Pancreas (tissue), 10 donors: ENCODE measurements around the gene AHRR. TPM values are rescaled to one million over a fixed set of nuclear protein-coding genes. Genes with fewer than 3 reads are reported as not detected.
"Not testable (repeated sequence)": the region's sequence is repeated elsewhere in the genome, so short reads cannot be mapped to it uniquely, and the experiment has no call there.

ENCODE experiments used
- ATAC-seq, 4 donors: fragments of 200-7000 bp; cut with Tn5 transposase; one replicate each; pipeline versions ENCODE4 v1.8.0 to v1.9.1; 2020; ENCODE audit warnings: mild to moderate bottlenecking in 4 of 4, moderate library complexity in 4 of 4
- DNase-seq, 6 donors: peaks; one replicate each; pipeline ENCODE4 v3.0.0-alpha.2; 2020
- FAIRE-seq: peaks from 2 replicates; lab custom pipeline; 2012; peaks lifted over from hg19 to GRCh38; lab: Jason Lieb, UNC
- H3K27ac ChIP-seq, 4 donors: fragments of 200-600 bp; sonication (generic); 1 replicate in 3 of 4; 2 replicates in 1 of 4; pipeline versions ENCODE4 v1.5.0 to v1.8.0; 2020
- H3K27me3 ChIP-seq, 4 donors: fragments of 200-600 bp; one replicate each; pipeline ENCODE4 v1.8.0; 2021
- H3K36me3 ChIP-seq, 3 donors: fragments of 200-600 bp; sonication (generic) in 1 of 3; one replicate each; pipeline versions ENCODE4 v1.5.0 to v1.8.0; 2020 to 2021
- H3K4me1 ChIP-seq, 3 donors: fragments of 200-600 bp; one replicate each; pipeline ENCODE4 v1.8.0; 2021
- H3K4me3 ChIP-seq, 4 donors: fragments of 200-600 bp; sonication (generic) in 2 of 4; one replicate each; pipeline versions ENCODE4 v1.5.0 to v1.8.0; 2020 to 2021
- H3K9me3 ChIP-seq, 4 donors: fragments of 200-600 bp; one replicate each; pipeline ENCODE4 v1.8.0; 2021
- CTCF ChIP-seq, 4 donors: fragments of 200-600 bp; sonication (generic) in 3 of 4; IDR thresholded peaks; one replicate each; pipeline versions ENCODE4 v1.5.0 to v1.8.0; 2021; ENCODE audit warnings: antibody characterized with exemption in 4 of 4
- WGBS, 2 donors: extraction: QIAGEN DNeasy Blood & Tissue Kit; methylation state at CpG; one replicate each; pipeline ENCODE4 v1.1.7; 2013; 5-methylcytosine and 5-hydroxymethylcytosine counted together
- intact Hi-C, 3 donors: fragments of 100-400 bp; cut with DNase I; formaldehyde crosslinking; loops; one replicate each; pipeline versions ENCODE4 v1.11.1 to v1.14.2; 2022
- polyA plus RNA-seq, 2 donors: library from polyadenylated mRNA; stranded (reverse); fragments of 200-250 nt; gene quantifications; one replicate each; pipeline ENCODE4 v1.2.3, GENCODE V29; 2013
- total RNA-seq, 6 donors: library from RNA; stranded (reverse); fragmentation: NEBNext Ultra II Directional in 4 of 6; extraction: Animal tissue kit (Norgen Biotek cat#: 25700) in 4 of 6; gene quantifications; one replicate each; pipeline versions ENCODE4 v1.2.1 to v1.2.4, GENCODE V29; 2021 to 2023
- donor health status: healthy with polysubstance abuse.
- donor health status: DM: no; HTN: no; CAD: no; lungs with moderate emphysema.
- donor health status: DM: no; HTN: no; CAD: no.
- donor health status: control.
- donor health status: control.
- donor health status: Bipolar disorder and iron deficiency.
- donor health status: DM: yes; HTN: yes; CAD: no.
- donor health status: DM: no; HTN: no; CAD: no.
- donor health status: DM: no; HTN: no; CAD: no.
- donor health status: DM: yes; HTN: yes; CAD: no.

AHRR gene
- total and polyA plus RNA-seq, 8 donors: 0.34 to 1.7 (median 0.69) TPM

- DNase-seq (peak in 2 of 6 donors; percentile 19 to 45), ATAC-seq (no peak), FAIRE-seq (no peak)
- Histone ChIP-seq H3K4me1 (no peaks in the 10 kb centered on the region), H3K27ac (no peak overlapping the region), H3K27me3 (no peaks in the 10 kb centered on the region), H3K36me3 (no peaks in the 10 kb centered on the region), H3K4me3 (no peak overlapping the region), H3K9me3 (no peaks in the 10 kb centered on the region)
- no peak for TF ChIP-seq CTCF (IDR thresholded peaks at IDR 0.05)
- WGBS, 2 donors: 52 to 62% methylated on average over 29 of the region's 29 CpGs
- intact Hi-C loops: no loop called here
Observed at GRCh38 chr5:485113-485945, 163.8 kb downstream of the AHRR start.

DNA sequence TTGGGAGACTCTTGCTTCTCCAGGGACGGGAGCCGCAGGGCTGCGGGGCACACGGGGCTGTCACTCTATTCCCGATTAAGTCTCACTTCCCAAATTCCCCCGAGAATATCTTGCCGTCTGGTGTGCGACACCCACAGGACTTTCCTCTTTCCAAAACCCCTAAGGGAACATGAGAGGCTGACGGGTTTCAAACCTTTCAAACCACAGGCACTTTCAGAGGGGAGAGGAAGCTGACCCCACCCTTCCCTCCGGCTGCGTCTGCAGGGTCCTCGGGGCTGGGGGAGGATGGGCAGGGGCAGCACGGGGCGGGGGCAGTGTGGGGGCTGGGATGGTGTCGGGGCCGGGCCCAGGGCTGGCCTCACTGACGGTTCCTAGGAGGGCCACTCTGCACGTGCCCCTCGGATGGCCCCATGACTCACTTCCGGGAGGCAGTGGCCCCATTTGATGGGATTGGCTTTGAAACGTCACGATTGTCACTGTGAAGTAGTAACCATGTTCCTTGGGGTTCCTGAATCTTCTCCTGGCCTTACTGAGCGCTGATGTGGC, 164.5 kb downstream of the AHRR start:
- intact Hi-C loops: no loop called here
- Histone ChIP-seq H3K27me3 (no peaks in the 10 kb centered on the region), H3K36me3 (no peaks in the 10 kb centered on the region), H3K9me3 (no peaks in the 10 kb centered on the region), H3K27ac (no peak overlapping the region), H3K4me3 (no peak overlapping the region), H3K4me1 (no peaks in the 10 kb centered on the region)
- TF ChIP-seq CTCF (IDR thresholded peaks at IDR 0.05): no peak
- 41 to 48% methylated on average over 23 of the region's 23 CpGs for WGBS, 2 donors
- ATAC-seq: no peak
- DNase-seq: peak in 2 of 6 donors; percentile 6 to 30
- FAIRE-seq: no peak

DNA sequence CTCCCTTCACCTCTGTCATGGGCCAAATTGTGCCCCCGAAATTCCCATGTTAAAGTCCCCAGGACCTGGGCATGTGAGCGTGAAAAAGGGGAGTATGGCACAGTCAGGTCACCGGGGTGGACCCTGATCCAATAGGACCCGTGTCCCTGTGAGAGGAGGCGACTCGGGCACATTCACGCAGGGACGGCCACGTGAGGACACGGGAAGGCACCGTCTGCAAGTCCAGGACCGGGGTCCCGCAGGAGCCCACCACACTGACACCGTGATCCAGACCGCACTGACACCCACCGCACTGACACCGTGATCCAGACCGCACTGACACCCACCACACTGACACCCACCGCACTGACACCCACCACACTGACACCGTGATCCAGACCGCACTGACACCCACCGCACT, 165.1 kb downstream of the AHRR start:
- FAIRE-seq, H3K36me3 ChIP-seq, ATAC-seq, intact Hi-C loops, H3K27me3 ChIP-seq, H3K27ac ChIP-seq, H3K4me1 ChIP-seq, H3K9me3 ChIP-seq, H3K4me3 ChIP-seq: not testable (repeated sequence)
- DNase-seq: peak in 1 of 6 donors; percentile 55
- 82 to 83% methylated on average over 18 of the region's 22 CpGs for WGBS, 2 donors

Other genes with a start within 250 kb of the AHRR start
- gene PLEKHG4B, start 229.5 kb upstream of the AHRR start, total RNA-seq: under 1 TPM; 0.21 to 0.75 (median 0.38) TPM
- under 1 TPM; 0.30 to 0.42 TPM for gene PLEKHG4B, start 229.5 kb upstream of the AHRR start, polyA plus RNA-seq
- not detected for gene LRRC14B, start 130.2 kb upstream of the AHRR start, total RNA-seq
- gene LRRC14B, start 130.2 kb upstream of the AHRR start, polyA plus RNA-seq: not detected
- 1 to 10 TPM; 1.5 to 3.9 (median 2.2) TPM for gene CCDC127, start 103.6 kb upstream of the AHRR start, total RNA-seq
- 1 to 10 TPM; 1.2 to 1.6 TPM for gene CCDC127, start 103.6 kb upstream of the AHRR start, polyA plus RNA-seq
- 10 to 100 TPM; 37.9 to 69.4 (median 55.3) TPM for gene SDHA, start 103.4 kb upstream of the AHRR start, total RNA-seq
- 10 to 100 TPM; 41.9 to 55.8 TPM for gene SDHA, start 103.4 kb upstream of the AHRR start, polyA plus RNA-seq
- 10 to 100 TPM; 24.2 to 47.7 (median 30.6) TPM for gene PDCD6, start 50.1 kb upstream of the AHRR start, total RNA-seq
- 10 to 100 TPM; 54.7 to 66.4 TPM for gene PDCD6, start 50.1 kb upstream of the AHRR start, polyA plus RNA-seq
- gene EXOC3, start 121.5 kb downstream of the AHRR start, total RNA-seq: 10 to 100 TPM; 24.5 to 39.5 (median 38.3) TPM
- 10 to 100 TPM; 64.8 to 71.8 TPM for gene EXOC3, start 121.5 kb downstream of the AHRR start, polyA plus RNA-seq
- gene SLC9A3, start 202.7 kb downstream of the AHRR start, total RNA-seq: 1 to 10 TPM in 3 of 6 donors, under 1 TPM in 3; 0.60 to 1.2 (median 0.86) TPM
- gene SLC9A3, start 202.7 kb downstream of the AHRR start, polyA plus RNA-seq: 1 to 10 TPM in 1 of 2 donors, under 1 TPM in 1; 0.84 to 1.9 TPM